MM.1S (cell line): Measurements from ENCODE around the gene KRTAP10-1.

Experiments used
- CTCF ChIP-seq: fragments of 300-600 bp; sonication (generic); IDR thresholded peaks from 2 replicates; pipeline ENCODE4 v1.5.1; 2016; ENCODE audit warnings: antibody characterized with exemption, low read length, mixed read lengths
- EZH2phosphoT487 ChIP-seq: fragments of 300-600 bp; sonication (generic); IDR thresholded peaks from 2 replicates; pipeline ENCODE4 v1.6.1; 2018; ENCODE audit warnings: antibody characterized with exemption, low read length

- TF ChIP-seq CTCF: peak; percentile 19; the same call in 1 of the 2 replicates
- no peak for TF ChIP-seq EZH2phosphoT487
Observed at GRCh38 chr21:44489962-44490361, 50.0 kb downstream of the KRTAP10-1 start.
